Measurements from ENCODE around the gene SCEL.

DNA sequence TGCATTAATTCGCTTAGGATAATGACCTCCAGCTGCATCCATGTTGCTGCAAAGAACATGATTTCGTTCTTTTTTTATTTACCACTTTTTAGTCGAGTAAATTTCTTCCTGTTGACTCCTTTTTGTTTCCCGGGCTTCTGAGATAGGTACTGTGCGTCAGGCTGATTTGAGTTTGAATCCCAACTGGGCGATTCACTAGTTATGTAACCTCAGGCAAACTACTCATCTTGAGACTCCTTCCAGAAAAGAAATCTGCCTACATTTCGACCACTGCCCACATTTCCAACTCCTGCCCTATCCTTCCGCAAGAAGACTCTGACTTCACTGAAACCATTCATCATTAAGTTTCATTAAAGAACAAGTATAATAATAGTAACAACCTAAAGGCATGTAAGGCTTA lies 8.2 kb downstream of the SCEL start:
- TF ChIP-seq, protein P1, sequence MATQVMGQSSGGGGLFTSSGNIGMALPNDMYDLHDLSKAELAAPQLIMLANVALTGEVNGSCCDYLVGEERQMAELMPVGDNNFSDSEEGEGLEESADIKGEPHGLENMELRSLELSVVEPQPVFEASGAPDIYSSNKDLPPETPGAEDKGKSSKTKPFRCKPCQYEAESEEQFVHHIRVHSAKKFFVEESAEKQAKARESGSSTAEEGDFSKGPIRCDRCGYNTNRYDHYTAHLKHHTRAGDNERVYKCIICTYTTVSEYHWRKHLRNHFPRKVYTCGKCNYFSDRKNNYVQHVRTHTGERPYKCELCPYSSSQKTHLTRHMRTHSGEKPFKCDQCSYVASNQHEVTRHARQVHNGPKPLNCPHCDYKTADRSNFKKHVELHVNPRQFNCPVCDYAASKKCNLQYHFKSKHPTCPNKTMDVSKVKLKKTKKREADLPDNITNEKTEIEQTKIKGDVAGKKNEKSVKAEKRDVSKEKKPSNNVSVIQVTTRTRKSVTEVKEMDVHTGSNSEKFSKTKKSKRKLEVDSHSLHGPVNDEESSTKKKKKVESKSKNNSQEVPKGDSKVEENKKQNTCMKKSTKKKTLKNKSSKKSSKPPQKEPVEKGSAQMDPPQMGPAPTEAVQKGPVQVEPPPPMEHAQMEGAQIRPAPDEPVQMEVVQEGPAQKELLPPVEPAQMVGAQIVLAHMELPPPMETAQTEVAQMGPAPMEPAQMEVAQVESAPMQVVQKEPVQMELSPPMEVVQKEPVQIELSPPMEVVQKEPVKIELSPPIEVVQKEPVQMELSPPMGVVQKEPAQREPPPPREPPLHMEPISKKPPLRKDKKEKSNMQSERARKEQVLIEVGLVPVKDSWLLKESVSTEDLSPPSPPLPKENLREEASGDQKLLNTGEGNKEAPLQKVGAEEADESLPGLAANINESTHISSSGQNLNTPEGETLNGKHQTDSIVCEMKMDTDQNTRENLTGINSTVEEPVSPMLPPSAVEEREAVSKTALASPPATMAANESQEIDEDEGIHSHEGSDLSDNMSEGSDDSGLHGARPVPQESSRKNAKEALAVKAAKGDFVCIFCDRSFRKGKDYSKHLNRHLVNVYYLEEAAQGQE (IDR thresholded peaks at IDR 0.05; ENCODE audit: borderline replicate concordance), result no peak
- TF ChIP-seq, protein P2, sequence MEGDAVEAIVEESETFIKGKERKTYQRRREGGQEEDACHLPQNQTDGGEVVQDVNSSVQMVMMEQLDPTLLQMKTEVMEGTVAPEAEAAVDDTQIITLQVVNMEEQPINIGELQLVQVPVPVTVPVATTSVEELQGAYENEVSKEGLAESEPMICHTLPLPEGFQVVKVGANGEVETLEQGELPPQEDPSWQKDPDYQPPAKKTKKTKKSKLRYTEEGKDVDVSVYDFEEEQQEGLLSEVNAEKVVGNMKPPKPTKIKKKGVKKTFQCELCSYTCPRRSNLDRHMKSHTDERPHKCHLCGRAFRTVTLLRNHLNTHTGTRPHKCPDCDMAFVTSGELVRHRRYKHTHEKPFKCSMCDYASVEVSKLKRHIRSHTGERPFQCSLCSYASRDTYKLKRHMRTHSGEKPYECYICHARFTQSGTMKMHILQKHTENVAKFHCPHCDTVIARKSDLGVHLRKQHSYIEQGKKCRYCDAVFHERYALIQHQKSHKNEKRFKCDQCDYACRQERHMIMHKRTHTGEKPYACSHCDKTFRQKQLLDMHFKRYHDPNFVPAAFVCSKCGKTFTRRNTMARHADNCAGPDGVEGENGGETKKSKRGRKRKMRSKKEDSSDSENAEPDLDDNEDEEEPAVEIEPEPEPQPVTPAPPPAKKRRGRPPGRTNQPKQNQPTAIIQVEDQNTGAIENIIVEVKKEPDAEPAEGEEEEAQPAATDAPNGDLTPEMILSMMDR (IDR thresholded peaks at IDR 0.05; ENCODE audit: poor library complexity, severe bottlenecking), result no peak
- TF ChIP-seq TAF1 (IDR thresholded peaks at IDR 0.05; ENCODE audit: low read depth), result no peak
- no peak for TF ChIP-seq POLR2AphosphoS5 (IDR thresholded peaks at IDR 0.05)
- no peak for TF ChIP-seq SMC3 (conservative IDR thresholded peaks at IDR 0.05; ENCODE audit: poor library complexity)
- no peak for TF ChIP-seq EZH2 (IDR thresholded peaks at IDR 0.05; ENCODE audit: borderline replicate concordance, insufficient read depth, low read length, poor library complexity, severe bottlenecking)
